Measurements from ENCODE around the gene WEE1.
"Not testable (repeated sequence)": the region's sequence is repeated elsewhere in the genome, so short reads cannot be mapped to it uniquely, and the experiment has no call there.

Gene WEE1

GRCh38 chr11:9616858-9617257, 43.4 kb downstream of the WEE1 start:
- DNase-seq (ENCODE audit: low read depth in 1 of 2, low spot score in 1 of 2): no peak
- no peak overlapping the region for H3K27ac ChIP-seq (replicated peaks)
- H3K4me3 ChIP-seq (replicated peaks; ENCODE audit: insufficient read depth, low read length): no peak overlapping the region
- no peak for TF ChIP-seq CTCF (IDR thresholded peaks at IDR 0.05; ENCODE audit: insufficient read depth, low read length)
- no peak for TF ChIP-seq SPI1 (IDR thresholded peaks at IDR 0.05; ENCODE audit: borderline replicate concordance, low read depth)
- TF ChIP-seq REST (IDR thresholded peaks at IDR 0.05; ENCODE audit: insufficient replicate concordance, low read depth): no peak
- TF ChIP-seq GABPA (IDR thresholded peaks at IDR 0.05; ENCODE audit: low read depth): no peak
- no peak for TF ChIP-seq POLR2AphosphoS5 (IDR thresholded peaks at IDR 0.05; ENCODE audit: low read depth)
- no peaks in the 10 kb centered on the region for H3K27me3 ChIP-seq (ENCODE audit: insufficient read depth, poor library complexity, severe bottlenecking)

GRCh38 chr11:9617940-9618339, 44.5 kb downstream of the WEE1 start:
- Histone ChIP-seq H3K27ac (replicated peaks) (no peak overlapping the region), H3K27me3 (ENCODE audit: insufficient read depth, poor library complexity, severe bottlenecking) (no peaks in the 10 kb centered on the region), H3K4me3 (replicated peaks; ENCODE audit: insufficient read depth, low read length) (no peak overlapping the region)
- no peak for TF ChIP-seq SPI1 (IDR thresholded peaks at IDR 0.05; ENCODE audit: borderline replicate concordance, low read depth)
- no peak for DNase-seq (ENCODE audit: low read depth in 1 of 2, low spot score in 1 of 2)

GRCh38 chr11:9619004-9619403, 45.5 kb downstream of the WEE1 start:
- DNase-seq (ENCODE audit: low read depth in 1 of 2, low spot score in 1 of 2): no peak
- TF ChIP-seq CTCF (IDR thresholded peaks at IDR 0.05; ENCODE audit: insufficient read depth, low read length) (no peak), GABPA (IDR thresholded peaks at IDR 0.05; ENCODE audit: low read depth) (no peak), REST (IDR thresholded peaks at IDR 0.05; ENCODE audit: insufficient replicate concordance, low read depth) (no peak), SPI1 (IDR thresholded peaks at IDR 0.05; ENCODE audit: borderline replicate concordance, low read depth) (no peak), POLR2AphosphoS5 (IDR thresholded peaks at IDR 0.05; ENCODE audit: low read depth) (no peak)
- Histone ChIP-seq H3K27ac (replicated peaks) (no peak overlapping the region), H3K27me3 (ENCODE audit: insufficient read depth, poor library complexity, severe bottlenecking) (no peaks in the 10 kb centered on the region), H3K4me3 (replicated peaks; ENCODE audit: insufficient read depth, low read length) (no peak overlapping the region)

GRCh38 chr11:9619971-9620370, 46.5 kb downstream of the WEE1 start:
- H3K4me3 ChIP-seq (replicated peaks; ENCODE audit: insufficient read depth, low read length): no peak overlapping the region
- no peak overlapping the region for H3K27ac ChIP-seq (replicated peaks)
- no peak for DNase-seq (ENCODE audit: low read depth in 1 of 2, low spot score in 1 of 2)
- H3K27me3 ChIP-seq (ENCODE audit: insufficient read depth, poor library complexity, severe bottlenecking): no peaks in the 10 kb centered on the region
- TF ChIP-seq GABPA (IDR thresholded peaks at IDR 0.05; ENCODE audit: low read depth): no peak

GRCh38 chr11:9622353-9622752, 48.9 kb downstream of the WEE1 start:
- not testable (repeated sequence) for H3K27ac ChIP-seq (replicated peaks); DNase-seq (ENCODE audit: low read depth in 1 of 2, low spot score in 1 of 2)

GRCh38 chr11:9623053-9623452, 49.6 kb downstream of the WEE1 start:
- H3K4me3 ChIP-seq (replicated peaks; ENCODE audit: insufficient read depth, low read length); H3K27me3 ChIP-seq (ENCODE audit: insufficient read depth, poor library complexity, severe bottlenecking); DNase-seq (ENCODE audit: low read depth in 1 of 2, low spot score in 1 of 2); H3K27ac ChIP-seq (replicated peaks): not testable (repeated sequence)

More at GRCh38 chr11:9622353-9622752, 48.9 kb downstream of the WEE1 start:
- not testable (repeated sequence) for H3K27me3 ChIP-seq (ENCODE audit: insufficient read depth, poor library complexity, severe bottlenecking); H3K4me3 ChIP-seq (replicated peaks; ENCODE audit: insufficient read depth, low read length)
